GM23248 (cell line): ENCODE data around the gene PJA2.

ENCODE experiments used
- EZH2 ChIP-seq: fragments of 200-600 bp; sonication (generic); IDR thresholded peaks from 2 replicates; pipeline ENCODE4 v1.6.1; 2018; ENCODE audit warnings: antibody characterized with exemption, mild to moderate bottlenecking; ENCODE audit not compliant: insufficient read depth, poor library complexity, severe bottlenecking
- EZH2phosphoT487 ChIP-seq: fragments of 200-600 bp; sonication (generic); IDR thresholded peaks from 2 replicates; pipeline ENCODE4 v1.6.1; 2018; ENCODE audit warnings: antibody characterized with exemption, moderate library complexity, mild to moderate bottlenecking, low read depth; ENCODE audit not compliant: insufficient read depth

- TF ChIP-seq EZH2 (no peak), EZH2phosphoT487 (no peak)
These were observed 62.4 kb downstream of the PJA2 start for GRCh38 chr5:109347252-109347888.
